ENCODE measurements around the gene MGLL. TPM values are rescaled to one million over a fixed set of nuclear protein-coding genes. Genes with fewer than 3 reads are reported as not detected.
A peak's percentile ranks its signal among the peaks of the same experiment; 100 is the strongest.

Gene MGLL
- total RNA-seq, 4 donors from 2014 or later = 37.9 to 54.3 (median 45.2) TPM

- H3K36me3 ChIP-seq = peaks cover 7% of the 10 kb centered on the region
- no peaks in the 10 kb centered on the region for H3K9me3 ChIP-seq
- TF ChIP-seq EP300 (IDR thresholded peaks at IDR 0.05) = no peak
- TF ChIP-seq, protein P1, sequence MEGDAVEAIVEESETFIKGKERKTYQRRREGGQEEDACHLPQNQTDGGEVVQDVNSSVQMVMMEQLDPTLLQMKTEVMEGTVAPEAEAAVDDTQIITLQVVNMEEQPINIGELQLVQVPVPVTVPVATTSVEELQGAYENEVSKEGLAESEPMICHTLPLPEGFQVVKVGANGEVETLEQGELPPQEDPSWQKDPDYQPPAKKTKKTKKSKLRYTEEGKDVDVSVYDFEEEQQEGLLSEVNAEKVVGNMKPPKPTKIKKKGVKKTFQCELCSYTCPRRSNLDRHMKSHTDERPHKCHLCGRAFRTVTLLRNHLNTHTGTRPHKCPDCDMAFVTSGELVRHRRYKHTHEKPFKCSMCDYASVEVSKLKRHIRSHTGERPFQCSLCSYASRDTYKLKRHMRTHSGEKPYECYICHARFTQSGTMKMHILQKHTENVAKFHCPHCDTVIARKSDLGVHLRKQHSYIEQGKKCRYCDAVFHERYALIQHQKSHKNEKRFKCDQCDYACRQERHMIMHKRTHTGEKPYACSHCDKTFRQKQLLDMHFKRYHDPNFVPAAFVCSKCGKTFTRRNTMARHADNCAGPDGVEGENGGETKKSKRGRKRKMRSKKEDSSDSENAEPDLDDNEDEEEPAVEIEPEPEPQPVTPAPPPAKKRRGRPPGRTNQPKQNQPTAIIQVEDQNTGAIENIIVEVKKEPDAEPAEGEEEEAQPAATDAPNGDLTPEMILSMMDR (IDR thresholded peaks at IDR 0.05) = peak in 1 of 2 donors; percentile 53
- H3K27ac ChIP-seq = no peak overlapping the region
- H3K4me1 ChIP-seq = peaks cover 9% of the 10 kb centered on the region
- H3K27me3 ChIP-seq = no peaks in the 10 kb centered on the region
- H3K4me3 ChIP-seq = no peak overlapping the region
- DNase-seq (ENCODE audit: low spot score in 2 of 2) = peak in 1 of 2 donors; percentile 38
- WGBS = 89% methylated on average over 3 of the region's 4 CpGs
These were observed 131.4 kb downstream of the MGLL start for GRCh38 chr3:127690823-127691452.

- Histone ChIP-seq H3K27ac (no peak overlapping the region), H3K4me1 (peaks cover 9% of the 10 kb centered on the region), H3K4me3 (no peak overlapping the region), H3K36me3 (peaks cover 7% of the 10 kb centered on the region), H3K27me3 (no peaks in the 10 kb centered on the region), H3K9me3 (no peaks in the 10 kb centered on the region)
- WGBS = no CpG with 5 or more reads among the region's 4 CpGs
- DNase-seq (ENCODE audit: low spot score in 2 of 2) = no peak
- TF ChIP-seq EP300 (IDR thresholded peaks at IDR 0.05) (no peak), POLR2A (IDR thresholded peaks at IDR 0.05) (no peak), POLR2AphosphoS5 (IDR thresholded peaks at IDR 0.05) (no peak)
- TF ChIP-seq, protein P1 (IDR thresholded peaks at IDR 0.05) = no peak
These were observed 132.2 kb downstream of the MGLL start for GRCh38 chr3:127690106-127690505.

GRCh38 chr3:127689266-127689860 lies 133.0 kb downstream of the MGLL start:
- Histone ChIP-seq H3K4me1 (peaks cover 9% of the 10 kb centered on the region), H3K4me3 (no peak overlapping the region), H3K27ac (no peak overlapping the region), H3K27me3 (no peaks in the 10 kb centered on the region), H3K9me3 (no peaks in the 10 kb centered on the region), H3K36me3 (peaks cover 7% of the 10 kb centered on the region)
- WGBS = 89% methylated on average over 18 of the region's 19 CpGs
- DNase-seq (ENCODE audit: low spot score in 2 of 2) = peak; percentile 44 to 65
- TF ChIP-seq EP300 (IDR thresholded peaks at IDR 0.05) = no peak
- TF ChIP-seq, protein P1 (IDR thresholded peaks at IDR 0.05) = no peak
- no peak for TF ChIP-seq POLR2A (IDR thresholded peaks at IDR 0.05)
- TF ChIP-seq POLR2AphosphoS5 (IDR thresholded peaks at IDR 0.05) = no peak

DNA sequence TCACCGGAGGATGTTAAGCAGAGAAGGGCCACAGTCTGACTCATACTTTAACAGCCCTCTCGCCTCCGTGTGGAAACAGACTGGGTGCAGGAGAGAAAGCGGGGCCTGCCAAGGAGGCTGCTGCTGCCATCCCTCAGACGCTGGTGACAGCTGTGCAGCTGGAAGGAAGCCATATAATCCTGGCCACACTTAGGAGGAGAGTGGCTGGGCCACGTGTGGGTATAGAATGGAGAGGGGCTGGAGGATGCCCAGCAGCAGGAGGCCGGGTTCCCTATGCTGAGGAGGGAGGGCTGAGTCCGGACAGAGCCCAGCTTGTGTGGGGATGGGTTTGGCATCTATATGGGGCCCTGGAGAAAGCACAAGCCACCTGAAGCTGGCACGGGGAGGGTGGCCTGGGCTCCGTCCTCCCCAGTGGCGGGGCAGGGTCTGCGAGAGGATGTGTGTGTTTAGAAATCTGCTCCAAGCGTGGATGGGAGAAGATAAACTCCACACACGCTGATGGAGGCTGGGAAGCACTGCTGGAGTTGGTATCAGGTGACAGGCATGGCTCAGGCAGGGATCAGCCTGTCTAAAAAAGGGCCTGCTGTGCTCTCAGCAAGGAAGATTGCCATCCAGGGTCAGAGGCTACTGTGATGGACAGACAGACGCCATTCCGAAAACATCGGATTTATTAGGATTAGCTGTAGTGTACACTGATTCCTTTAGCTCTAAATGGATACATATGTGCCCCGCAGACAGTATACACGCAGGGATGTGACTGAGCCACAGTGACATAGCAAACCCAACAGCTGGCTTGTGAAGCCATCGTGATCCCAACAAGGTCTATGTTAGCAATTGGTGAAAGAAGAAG lies 133.7 kb downstream of the MGLL start:
- H3K27ac ChIP-seq = no peak overlapping the region
- H3K36me3 ChIP-seq = peaks cover 7% of the 10 kb centered on the region
- peaks cover 12% of the 10 kb centered on the region for H3K4me1 ChIP-seq
- H3K27me3 ChIP-seq = no peaks in the 10 kb centered on the region
- WGBS = 82% methylated on average over 18 of the region's 20 CpGs
- no peak overlapping the region for H3K4me3 ChIP-seq
- TF ChIP-seq, protein P1 (IDR thresholded peaks at IDR 0.05) = no peak
- DNase-seq (ENCODE audit: low spot score in 2 of 2) = peak; percentile 47 to 49
- no peaks in the 10 kb centered on the region for H3K9me3 ChIP-seq

GRCh38 chr3:127688022-127688415 lies 134.3 kb downstream of the MGLL start:
- H3K4me3 ChIP-seq = no peak overlapping the region
- peaks cover 3% of the 10 kb centered on the region for H3K36me3 ChIP-seq
- DNase-seq (ENCODE audit: low spot score in 2 of 2) = no peak
- H3K27ac ChIP-seq = no peak overlapping the region
- 72% methylated on average over 2 of the region's 2 CpGs for WGBS
- H3K9me3 ChIP-seq = no peaks in the 10 kb centered on the region
- H3K27me3 ChIP-seq = no peaks in the 10 kb centered on the region
- peaks cover 15% of the 10 kb centered on the region for H3K4me1 ChIP-seq
- TF ChIP-seq EP300 (IDR thresholded peaks at IDR 0.05) = no peak
- TF ChIP-seq POLR2AphosphoS5 (IDR thresholded peaks at IDR 0.05) = no peak
- no peak for TF ChIP-seq POLR2A (IDR thresholded peaks at IDR 0.05)
- TF ChIP-seq, protein P1 (IDR thresholded peaks at IDR 0.05) = no peak

Data from suprapubic skin (tissue), 4 donors.